Hepatocyte (in vitro differentiated cells): ENCODE measurements around the gene TMA7. TPM values are rescaled to one million over a fixed set of nuclear protein-coding genes. Genes with fewer than 3 reads are reported as not detected.

ENCODE experiments used
- DNase-seq: peaks from one replicate; pipeline ENCODE4 v3.0.0-alpha.2; 2016; ENCODE audit warnings: low spot score
- H2AFZ ChIP-seq: fragments of 200-600 bp; sonication (generic); 2 replicates; pipeline ENCODE4 v1.6.0; 2016; ENCODE audit warnings: antibody characterized with exemption, mild to moderate bottlenecking
- H3K27ac ChIP-seq: fragments of 200-600 bp; sonication (generic); 2 replicates; pipeline ENCODE4 v1.5.1; 2016; ENCODE audit warnings: mild to moderate bottlenecking
- H3K27me3 ChIP-seq: fragments of 200-600 bp; sonication (generic); 2 replicates; pipeline ENCODE4 v1.6.1; 2016
- H3K36me3 ChIP-seq: fragments of 200-600 bp; sonication (generic); replicated peaks from 2 replicates; pipeline ENCODE4 v1.5.1; 2016; ENCODE audit warnings: low read depth; ENCODE audit not compliant: insufficient read depth
- H3K4me1 ChIP-seq: fragments of 200-600 bp; sonication (generic); 2 replicates; pipeline ENCODE4 v1.5.1; 2016; ENCODE audit warnings: mild to moderate bottlenecking, moderate library complexity; ENCODE audit not compliant: insufficient read depth
- H3K4me2 ChIP-seq: fragments of 200-600 bp; sonication (generic); 2 replicates; pipeline ENCODE4 v1.6.0; 2016
- H3K4me3 ChIP-seq: fragments of 200-600 bp; sonication (generic); 2 replicates; pipeline ENCODE4 v1.5.1; 2016; ENCODE audit warnings: mild to moderate bottlenecking
- H3K79me2 ChIP-seq: fragments of 200-600 bp; sonication (generic); 2 replicates; pipeline ENCODE4 v1.6.0; 2017; ENCODE audit warnings: mild to moderate bottlenecking
- H3K9me2 ChIP-seq: fragments of 200-600 bp; sonication (generic); replicated peaks from 2 replicates; pipeline ENCODE4 v1.6.0; 2017; ENCODE audit warnings: mild to moderate bottlenecking; ENCODE audit not compliant: insufficient read depth
- H3K9me3 ChIP-seq: fragments of 200-600 bp; sonication (generic); 2 replicates; pipeline ENCODE4 v1.5.1; 2016; ENCODE audit warnings: low read depth, mild to moderate bottlenecking
- H4K20me1 ChIP-seq: fragments of 200-600 bp; sonication (generic); 2 replicates; pipeline ENCODE4 v1.6.0; 2016; ENCODE audit warnings: mild to moderate bottlenecking; ENCODE audit not compliant: insufficient read depth, poor library complexity, severe bottlenecking
- CTCF ChIP-seq: fragments of 200-600 bp; sonication (generic); IDR thresholded peaks from 2 replicates; pipeline ENCODE4 v1.5.1; 2016; ENCODE audit warnings: antibody characterized with exemption, mild to moderate bottlenecking; ENCODE audit not compliant: poor library complexity
- EZH2 ChIP-seq: fragments of 200-600 bp; sonication (generic); IDR thresholded peaks from 2 replicates; pipeline ENCODE4 v1.6.1; 2016; ENCODE audit warnings: antibody characterized with exemption, mild to moderate bottlenecking, borderline replicate concordance
- EZH2phosphoT487 ChIP-seq: fragments of 200-600 bp; sonication (generic); IDR thresholded peaks from one replicate; pipeline ENCODE4 v1.6.1; 2018; ENCODE audit warnings: antibody characterized with exemption, mild to moderate bottlenecking, low read depth, moderate library complexity; ENCODE audit not compliant: unreplicated experiment, severe bottlenecking
- WGBS: methylation state at CpG from one replicate; pipeline ENCODE4 v1.1.6; 2016; ENCODE audit warnings: low lambda C conversion rate; ENCODE audit errors: missing lambda C conversion rate; 5-methylcytosine and 5-hydroxymethylcytosine counted together
- polyA plus RNA-seq: library from polyadenylated mRNA; unstranded; fragments of >200 nt; fragmentation: Nextera tagmentation; extraction: Ambion mirVana; gene quantifications from 2 replicates; pipeline ENCODE4 v1.2.1, GENCODE V29; 2016
- total RNA-seq: library from RNA; depleted of rRNA; stranded (reverse); fragments of >200 nt; gene quantifications from 2 replicates; pipeline ENCODE4 v1.2.3, GENCODE V29; 2014

Gene TMA7
- total and polyA plus RNA-seq, 2 experiments from 2014 or later = 381 to 503 TPM

GRCh38 chr3:48435223-48435595, 4.8 kb upstream of the TMA7 start:
- no peak for TF ChIP-seq EZH2phosphoT487
- TF ChIP-seq EZH2 = no peak
- no peak for TF ChIP-seq CTCF
- peaks cover 47% of the 10 kb centered on the region for H3K79me2 ChIP-seq
- no peak overlapping the region for H2AFZ ChIP-seq
- H3K27me3 ChIP-seq = no peaks in the 10 kb centered on the region
- 97% methylated on average over 4 of the region's 4 CpGs for WGBS
- peak overlapping the region; percentile 95 for H3K27ac ChIP-seq
- no peaks in the 10 kb centered on the region for H3K9me3 ChIP-seq
- DNase-seq = no peak
- H3K9me2 ChIP-seq = no peaks in the 10 kb centered on the region
- H3K4me2 ChIP-seq = no peak overlapping the region
- no peaks in the 10 kb centered on the region for H3K36me3 ChIP-seq
- peaks cover 47% of the 10 kb centered on the region for H3K4me1 ChIP-seq
- no peak overlapping the region for H3K4me3 ChIP-seq
- H4K20me1 ChIP-seq = no peaks in the 10 kb centered on the region

GRCh38 chr3:48435774-48436476, 4.1 kb upstream of the TMA7 start:
- H3K36me3 ChIP-seq = no peaks in the 10 kb centered on the region
- H2AFZ ChIP-seq = no peak overlapping the region
- TF ChIP-seq CTCF = peak; percentile 100
- TF ChIP-seq EZH2 = no peak
- no peaks in the 10 kb centered on the region for H3K9me3 ChIP-seq
- H4K20me1 ChIP-seq = no peaks in the 10 kb centered on the region
- no peak overlapping the region for H3K4me2 ChIP-seq
- H3K27ac ChIP-seq = peak overlapping the region; percentile 95
- 51% methylated on average over 7 of the region's 7 CpGs for WGBS
- H3K9me2 ChIP-seq = no peaks in the 10 kb centered on the region
- H3K4me3 ChIP-seq = no peak overlapping the region
- peaks cover 48% of the 10 kb centered on the region for H3K79me2 ChIP-seq
- H3K27me3 ChIP-seq = no peaks in the 10 kb centered on the region
- peak; percentile 92 for DNase-seq
- peaks cover 40% of the 10 kb centered on the region for H3K4me1 ChIP-seq

- Histone ChIP-seq H2AFZ (no peak overlapping the region), H3K79me2 (peaks cover 48% of the 10 kb centered on the region), H4K20me1 (peaks cover 3% of the 10 kb centered on the region), H3K27ac (no peak overlapping the region), H3K4me3 (no peak overlapping the region), H3K36me3 (no peaks in the 10 kb centered on the region), H3K4me1 (peaks cover 40% of the 10 kb centered on the region), H3K27me3 (no peaks in the 10 kb centered on the region), H3K9me3 (no peaks in the 10 kb centered on the region), H3K4me2 (no peak overlapping the region), H3K9me2 (no peaks in the 10 kb centered on the region)
- no peak for DNase-seq
- TF ChIP-seq EZH2 (no peak), EZH2phosphoT487 (no peak), CTCF (no peak)
- 62% methylated on average over 1 of the region's 1 CpG for WGBS
These were observed 3.6 kb upstream of the TMA7 start for GRCh38 chr3:48436477-48436787.

- WGBS = 95% methylated on average over 7 of the region's 7 CpGs
- no peaks in the 10 kb centered on the region for H3K36me3 ChIP-seq
These were observed 3.2 kb upstream of the TMA7 start for GRCh38 chr3:48436855-48437254.

More at GRCh38 chr3:48436855-48437254, 3.2 kb upstream of the TMA7 start:
- Histone ChIP-seq H3K9me2 (no peaks in the 10 kb centered on the region), H3K4me3 (no peak overlapping the region), H2AFZ (no peak overlapping the region), H3K27me3 (no peaks in the 10 kb centered on the region), H3K4me2 (no peak overlapping the region), H3K4me1 (peaks cover 40% of the 10 kb centered on the region), H4K20me1 (peaks cover 8% of the 10 kb centered on the region), H3K27ac (no peak overlapping the region), H3K9me3 (no peaks in the 10 kb centered on the region), H3K79me2 (peaks cover 48% of the 10 kb centered on the region)
- DNase-seq = no peak
- TF ChIP-seq EZH2phosphoT487 = no peak
- TF ChIP-seq CTCF = no peak
- no peak for TF ChIP-seq EZH2
